KMS-11 (cell line): ENCODE data around the gene KEAP1.

Source experiments
- H2AFZ ChIP-seq: fragments of 200-600 bp; sonication (generic); 2 replicates; pipeline ENCODE4 v1.6.1; 2016; ENCODE audit warnings: antibody characterized with exemption, mixed run types, low read depth
- H3K27ac ChIP-seq: fragments of 200-600 bp; sonication (generic); 2 replicates; pipeline ENCODE4 v1.6.1; 2016; ENCODE audit warnings: mild to moderate bottlenecking, mixed run types
- H3K27me3 ChIP-seq: fragments of 200-600 bp; sonication (generic); 2 replicates; pipeline ENCODE4 v1.6.1; 2017; ENCODE audit warnings: mild to moderate bottlenecking, low read depth, mixed run types, moderate library complexity; ENCODE audit not compliant: insufficient read depth
- H3K36me3 ChIP-seq: fragments of 200-600 bp; sonication (generic); 2 replicates; pipeline ENCODE4 v1.6.1; 2017; ENCODE audit warnings: mild to moderate bottlenecking, mixed run types; ENCODE audit not compliant: insufficient read depth
- H3K4me1 ChIP-seq: fragments of 200-600 bp; sonication (generic); 2 replicates; pipeline ENCODE4 v1.6.1; 2016; ENCODE audit warnings: mild to moderate bottlenecking, low read depth, mixed run types; ENCODE audit not compliant: poor library complexity, severe bottlenecking
- H3K4me2 ChIP-seq: fragments of 200-600 bp; sonication (generic); 2 replicates; pipeline ENCODE4 v1.7.0; 2016; ENCODE audit warnings: mild to moderate bottlenecking, mixed run types
- H3K4me3 ChIP-seq: fragments of 200-600 bp; sonication (generic); IDR thresholded peaks from 2 replicates; pipeline ENCODE4 v1.6.1; 2017; ENCODE audit warnings: low read depth, low read length, mixed read lengths; ENCODE audit not compliant: insufficient read depth
- H3K79me2 ChIP-seq: fragments of 200-600 bp; sonication (generic); 2 replicates; pipeline ENCODE4 v1.6.1; 2016; ENCODE audit warnings: low read depth, mixed run types; ENCODE audit not compliant: insufficient read depth
- H3K9ac ChIP-seq: fragments of 200-600 bp; sonication (generic); 2 replicates; pipeline ENCODE4 v1.6.1; 2016; ENCODE audit warnings: mild to moderate bottlenecking, mixed run types
- H4K20me1 ChIP-seq: fragments of 200-600 bp; sonication (generic); 2 replicates; pipeline ENCODE4 v1.6.1; 2016; ENCODE audit warnings: mild to moderate bottlenecking, mixed run types; ENCODE audit not compliant: insufficient read depth
- TF ChIP-seq, protein P1 (sequence below): fragments of 200-600 bp; sonication (generic); conservative IDR thresholded peaks from 2 replicates; pipeline ENCODE4 v1.6.1; 2017; ENCODE audit warnings: low read depth, mild to moderate bottlenecking, antibody characterized with exemption, low read length, moderate library complexity, mixed read lengths

KEAP1 gene

DNA sequence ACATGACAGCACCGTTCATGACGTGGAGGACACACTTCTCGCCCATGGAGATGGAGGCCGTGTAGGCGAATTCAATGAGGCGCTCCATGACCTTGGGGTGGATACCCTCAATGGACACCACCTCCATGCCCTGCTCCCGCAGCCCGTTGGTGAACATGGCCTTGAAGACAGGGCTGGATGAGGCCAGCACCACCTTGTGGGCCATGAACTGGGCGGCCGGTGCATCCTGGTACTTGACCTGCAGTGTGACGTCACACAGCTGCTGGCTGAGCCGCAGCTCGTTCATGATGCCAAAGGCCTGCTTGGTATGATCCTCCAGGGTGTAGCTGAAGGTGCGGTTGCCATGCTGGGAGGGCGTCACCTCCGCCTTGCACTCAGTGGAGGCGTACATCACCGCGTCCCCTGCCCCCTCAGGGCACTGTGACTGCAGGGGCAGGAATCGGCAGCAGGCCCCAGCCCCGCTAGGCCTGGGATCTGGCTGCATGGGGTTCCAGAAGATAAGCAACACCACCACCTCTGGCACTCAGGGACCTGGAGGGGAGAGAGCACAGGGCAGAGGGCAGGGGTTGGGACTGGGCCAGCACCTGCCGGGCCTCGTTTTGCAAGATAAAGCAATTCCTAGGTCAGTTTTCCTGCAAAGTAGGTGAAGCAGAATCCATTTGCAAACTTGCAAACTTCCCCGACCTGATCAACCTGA lies 3.5 kb downstream of the KEAP1 start:
- no peak overlapping the region for H3K4me3 ChIP-seq
- H3K4me2 ChIP-seq, result peak overlapping the region; percentile 10; the same call in 1 of the 2 replicates
- H3K27ac ChIP-seq, result peak overlapping the region; percentile 52; the same call in 1 of the 2 replicates
- H3K9ac ChIP-seq, result no peak overlapping the region
- TF ChIP-seq, protein P1, sequence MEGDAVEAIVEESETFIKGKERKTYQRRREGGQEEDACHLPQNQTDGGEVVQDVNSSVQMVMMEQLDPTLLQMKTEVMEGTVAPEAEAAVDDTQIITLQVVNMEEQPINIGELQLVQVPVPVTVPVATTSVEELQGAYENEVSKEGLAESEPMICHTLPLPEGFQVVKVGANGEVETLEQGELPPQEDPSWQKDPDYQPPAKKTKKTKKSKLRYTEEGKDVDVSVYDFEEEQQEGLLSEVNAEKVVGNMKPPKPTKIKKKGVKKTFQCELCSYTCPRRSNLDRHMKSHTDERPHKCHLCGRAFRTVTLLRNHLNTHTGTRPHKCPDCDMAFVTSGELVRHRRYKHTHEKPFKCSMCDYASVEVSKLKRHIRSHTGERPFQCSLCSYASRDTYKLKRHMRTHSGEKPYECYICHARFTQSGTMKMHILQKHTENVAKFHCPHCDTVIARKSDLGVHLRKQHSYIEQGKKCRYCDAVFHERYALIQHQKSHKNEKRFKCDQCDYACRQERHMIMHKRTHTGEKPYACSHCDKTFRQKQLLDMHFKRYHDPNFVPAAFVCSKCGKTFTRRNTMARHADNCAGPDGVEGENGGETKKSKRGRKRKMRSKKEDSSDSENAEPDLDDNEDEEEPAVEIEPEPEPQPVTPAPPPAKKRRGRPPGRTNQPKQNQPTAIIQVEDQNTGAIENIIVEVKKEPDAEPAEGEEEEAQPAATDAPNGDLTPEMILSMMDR, result no peak
- H3K4me1 ChIP-seq, result peaks cover 41% of the 10 kb centered on the region
- H4K20me1 ChIP-seq, result no peaks in the 10 kb centered on the region
- H3K27me3 ChIP-seq, result no peaks in the 10 kb centered on the region
- peaks cover 7% of the 10 kb centered on the region; the same call in 1 of the 2 replicates for H3K36me3 ChIP-seq
- no peak overlapping the region for H2AFZ ChIP-seq
- peaks cover 77% of the 10 kb centered on the region for H3K79me2 ChIP-seq

- H2AFZ ChIP-seq, result no peak overlapping the region
- no peak overlapping the region for H3K4me2 ChIP-seq
- H3K27me3 ChIP-seq, result no peaks in the 10 kb centered on the region
- TF ChIP-seq, protein P1, result no peak
- H3K27ac ChIP-seq, result no peak overlapping the region
- no peaks in the 10 kb centered on the region for H4K20me1 ChIP-seq
- peaks cover 7% of the 10 kb centered on the region; the same call in 1 of the 2 replicates for H3K36me3 ChIP-seq
- H3K9ac ChIP-seq, result no peak overlapping the region
- peaks cover 83% of the 10 kb centered on the region for H3K79me2 ChIP-seq
- no peak overlapping the region for H3K4me3 ChIP-seq
- peaks cover 36% of the 10 kb centered on the region for H3K4me1 ChIP-seq
These were observed 5.8 kb downstream of the KEAP1 start for GRCh38 chr19:10497371-10497770.

DNA sequence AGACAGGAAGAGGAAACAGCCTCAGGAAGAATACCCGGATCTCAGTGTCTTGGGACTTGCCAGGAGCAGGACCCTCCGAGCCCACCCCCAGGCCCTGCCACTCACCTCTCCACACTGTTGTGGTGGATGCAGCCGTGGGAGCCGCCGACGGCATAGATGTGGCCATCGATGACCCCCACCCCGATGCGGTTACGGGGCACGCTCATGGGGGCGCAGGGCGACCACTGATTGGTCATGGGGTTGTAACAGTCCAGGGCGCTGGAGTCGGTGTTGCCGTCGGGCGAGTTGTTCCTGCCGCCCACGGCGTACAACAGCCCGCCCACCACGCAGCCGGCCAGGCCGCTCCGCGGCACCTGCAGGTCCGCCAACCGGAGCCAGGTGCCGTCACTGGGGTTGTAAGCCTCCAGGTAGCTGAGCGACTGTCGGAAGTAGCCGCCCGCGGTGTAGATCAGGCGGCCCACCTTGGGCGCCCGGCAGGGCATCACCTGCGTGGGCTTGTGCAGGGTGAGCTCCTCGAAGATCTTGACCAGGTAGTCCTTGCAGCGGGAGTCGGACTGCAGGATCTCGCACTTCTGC lies 11.6 kb downstream of the KEAP1 start:
- no peaks in the 10 kb centered on the region for H3K27me3 ChIP-seq
- no peak overlapping the region for H3K27ac ChIP-seq
- H3K4me3 ChIP-seq, result no peak overlapping the region
- no peak overlapping the region for H3K4me2 ChIP-seq
- peaks cover 45% of the 10 kb centered on the region for H3K79me2 ChIP-seq
- H4K20me1 ChIP-seq, result no peaks in the 10 kb centered on the region
- no peak overlapping the region for H2AFZ ChIP-seq
- no peaks in the 10 kb centered on the region for H3K4me1 ChIP-seq
- no peak overlapping the region for H3K9ac ChIP-seq
- peaks cover 7% of the 10 kb centered on the region; the same call in 1 of the 2 replicates for H3K36me3 ChIP-seq
- TF ChIP-seq, protein P1, result no peak

DNA sequence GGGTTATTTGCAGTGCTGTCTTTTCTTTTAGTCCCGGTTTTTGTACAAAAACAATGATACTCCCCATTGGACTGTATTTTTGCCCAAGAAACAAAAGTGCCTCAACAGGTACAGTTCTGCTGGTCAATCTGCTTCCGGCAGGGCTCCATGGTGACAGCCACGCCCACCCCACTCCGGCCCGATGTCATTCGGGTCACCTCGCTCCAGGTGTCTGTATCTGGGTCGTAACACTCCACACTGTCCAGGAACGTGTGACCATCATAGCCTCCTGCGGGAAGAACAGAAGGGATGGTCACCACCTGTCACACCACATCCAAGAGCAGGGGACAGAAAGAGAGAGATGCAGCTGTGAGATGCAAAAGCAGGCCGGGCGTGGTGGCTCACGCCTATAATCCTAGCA lies 16.6 kb downstream of the KEAP1 start:
- TF ChIP-seq, protein P1, result no peak
- no peaks in the 10 kb centered on the region for H4K20me1 ChIP-seq
- no peaks in the 10 kb centered on the region; the same call in 1 of the 2 replicates for H3K36me3 ChIP-seq
- no peak overlapping the region for H3K4me2 ChIP-seq
- H3K27ac ChIP-seq, result no peak overlapping the region
- H3K79me2 ChIP-seq, result peaks cover 13% of the 10 kb centered on the region; the same call in 1 of the 2 replicates
- no peaks in the 10 kb centered on the region for H3K4me1 ChIP-seq
- H3K9ac ChIP-seq, result no peak overlapping the region
- H2AFZ ChIP-seq, result no peak overlapping the region
- no peaks in the 10 kb centered on the region for H3K27me3 ChIP-seq
- H3K4me3 ChIP-seq, result no peak overlapping the region
